Measurements from ENCODE around the gene MLNR.

Gene MLNR

GRCh38 chr13:49256841-49257240, 36.7 kb downstream of the MLNR start:
- H3K4me3 ChIP-seq (ENCODE audit: low read depth, low read length), result no peak overlapping the region
- TF ChIP-seq CTCF (IDR thresholded peaks at IDR 0.05; ENCODE audit: low read depth, low read length), result no peak

- no peak for TF ChIP-seq CTCF (IDR thresholded peaks at IDR 0.05; ENCODE audit: low read depth, low read length)
- H3K4me3 ChIP-seq (ENCODE audit: low read depth, low read length), result no peak overlapping the region
Measured at GRCh38 chr13:49258089-49258796, 38.1 kb downstream of the MLNR start.

GRCh38 chr13:49259586-49259985, 39.4 kb downstream of the MLNR start:
- no peak overlapping the region for H3K4me3 ChIP-seq (ENCODE audit: low read depth, low read length)
- TF ChIP-seq CTCF (IDR thresholded peaks at IDR 0.05; ENCODE audit: low read depth, low read length), result no peak

- TF ChIP-seq CTCF (IDR thresholded peaks at IDR 0.05; ENCODE audit: low read depth, low read length), result no peak
- H3K4me3 ChIP-seq (ENCODE audit: low read depth, low read length), result no peak overlapping the region
Measured at GRCh38 chr13:49262634-49263033, 42.5 kb downstream of the MLNR start.

GRCh38 chr13:49265822-49266221, 45.7 kb downstream of the MLNR start:
- no peak overlapping the region for H3K4me3 ChIP-seq (ENCODE audit: low read depth, low read length)
- no peak for TF ChIP-seq CTCF (IDR thresholded peaks at IDR 0.05; ENCODE audit: low read depth, low read length)

GRCh38 chr13:49271264-49271663, 51.1 kb downstream of the MLNR start:
- TF ChIP-seq CTCF (IDR thresholded peaks at IDR 0.05; ENCODE audit: low read depth, low read length), result no peak
- H3K4me3 ChIP-seq (ENCODE audit: low read depth, low read length), result no peak overlapping the region

Measured in WI38 (cell line).